Vagina (tissue), 2 donors: ENCODE results near the gene ELOVL3.

Source experiments
- CTCF ChIP-seq, 3 experiments: fragments of 450-650 bp in 2 of 3; fragments of 200-600 bp in 1 of 3; sonication (generic) in 1 of 3; IDR thresholded peaks; one replicate each; pipeline ENCODE4 v1.5.1; 2017 to 2019; ENCODE audit warnings: antibody characterized with exemption in 3 of 3, mild to moderate bottlenecking in 2 of 3, moderate library complexity in 2 of 3
- POLR2A ChIP-seq, 2 donors: fragments of 450-650 bp; IDR thresholded peaks; one replicate each; pipeline ENCODE4 v1.6.1; 2017; ENCODE audit warnings: antibody characterized with exemption in 2 of 2, mild to moderate bottlenecking in 2 of 2, moderate library complexity in 2 of 2

- TF ChIP-seq POLR2A (IDR thresholded peaks at IDR 0.05) (no peak), CTCF (IDR thresholded peaks at IDR 0.05) (no peak)
These were observed 42.9 kb downstream of the ELOVL3 start for GRCh38 chr10:102269017-102269416.
